K562 (cell line): Measurements from ENCODE around the gene SYF2. TPM values are rescaled to one million over a fixed set of nuclear protein-coding genes. Genes with fewer than 3 reads are reported as not detected.

Experiments used
- E2F4 ChIP-seq: sonication (generic); formaldehyde crosslinking; IDR thresholded peaks from 2 replicates; pipeline ENCODE4 v1.8.0; 2022; ENCODE audit warnings: mild to moderate bottlenecking, low read depth, missing genetic modification reagents
- ESRRA ChIP-seq: fragments of 450-650 bp; IDR thresholded peaks from 2 replicates; pipeline ENCODE4 v1.6.1; 2014; ENCODE audit warnings: low read depth, mild to moderate bottlenecking, moderate library complexity, borderline replicate concordance
- FOS ChIP-seq: IDR thresholded peaks from 3 replicates; pipeline ENCODE4 v1.6.1; 2011; ENCODE audit not compliant: insufficient read length; ENCODE audit errors: extremely low read depth
- HMG20B ChIP-seq: fragments of 250-450 bp; sonication (Bioruptor Pico); IDR thresholded peaks from 2 replicates; pipeline ENCODE4 v1.5.0; 2021; ENCODE audit warnings: mild to moderate bottlenecking
- HMGN3 ChIP-seq: IDR thresholded peaks from 2 replicates; pipeline ENCODE4 v1.6.1; 2011; ENCODE audit warnings: borderline replicate concordance, low read depth, mild to moderate bottlenecking, mixed read lengths, low read length; ENCODE audit not compliant: insufficient read length; ENCODE audit errors: extremely low read depth
- IFI16 ChIP-seq: fragments of 250-450 bp; sonication (Bioruptor Pico); IDR thresholded peaks from 2 replicates; pipeline ENCODE4 v2.1.2; 2022; ENCODE audit warnings: mild to moderate bottlenecking, inconsistent platforms
- KAT2B ChIP-seq: IDR thresholded peaks from one replicate; pipeline ENCODE4 v1.6.1; 2012; ENCODE audit warnings: low read depth, mild to moderate bottlenecking, control low read depth, inconsistent platforms, low read length, moderate library complexity
- KDM4B ChIP-seq, 2 experiments: fragments of 450-650 bp in 1 of 2; sonication (generic) in 1 of 2; IDR thresholded peaks; 2 replicates each; pipeline ENCODE4 v1.6.1; 2016 to 2017; ENCODE audit warnings: borderline replicate concordance in 2 of 2, antibody characterized with exemption in 1 of 2, low read depth in 1 of 2, mild to moderate bottlenecking in 1 of 2
- L3MBTL2 ChIP-seq: fragments of 450-650 bp; IDR thresholded peaks from 2 replicates; pipeline ENCODE4 v1.6.1; 2016; ENCODE audit warnings: mild to moderate bottlenecking, moderate library complexity
- MECOM ChIP-seq: fragments of 250-450 bp; sonication (Bioruptor Pico); IDR thresholded peaks from 2 replicates; pipeline ENCODE4 v1.8.0; 2022; ENCODE audit warnings: inconsistent platforms
- MTA1 ChIP-seq: fragments of 450-650 bp; IDR thresholded peaks from 2 replicates; pipeline ENCODE4 v1.6.1; 2017; ENCODE audit warnings: borderline replicate concordance
- MTA3 ChIP-seq: fragments of 450-650 bp; formaldehyde crosslinking; IDR thresholded peaks from 2 replicates; pipeline ENCODE4 v1.6.1; 2017; ENCODE audit warnings: mild to moderate bottlenecking, borderline replicate concordance
- PHF20 ChIP-seq: fragments of 450-650 bp; IDR thresholded peaks from 2 replicates; pipeline ENCODE4 v1.6.1; 2018; ENCODE audit not compliant: partially characterized antibody
- ZNF318 ChIP-seq, 2 experiments: fragments of 450-650 bp; IDR thresholded peaks; 2 replicates each; pipeline ENCODE4 v1.6.1; 2016; ENCODE audit warnings: mild to moderate bottlenecking in 2 of 2, borderline replicate concordance in 1 of 2, low read depth in 1 of 2, moderate library complexity in 1 of 2
- ZNF449 ChIP-seq: fragments of 250-450 bp; sonication (Bioruptor Pico); IDR thresholded peaks from 2 replicates; pipeline ENCODE4 v1.8.0; 2022; ENCODE audit warnings: moderate library complexity, mild to moderate bottlenecking, inconsistent platforms
- polyA plus RNA-seq, 8 experiments: library from polyadenylated mRNA; depleted of rRNA in 4 of 8; stranded (reverse) in 5 of 8; unstranded in 3 of 8; fragments of >200 nt; fragmentation: Nextera tagmentation in 2 of 8; fragmentation: Illumina TruSeq in 1 of 8; extraction: Ambion mirVana in 2 of 8; extraction: Trizol in 1 of 8; gene quantifications; 2 replicates each; pipeline versions ENCODE4 v1.2.1 to v1.2.3, GENCODE V29; 2011 to 2014; ENCODE audit warnings: inconsistent platforms in 1 of 8, missing spikeins in 1 of 8
- total RNA-seq, 7 experiments: library from RNA; depleted of rRNA in 6 of 7; stranded (reverse); fragments of >200 nt in 6 of 7; fragmentation: Illumina TruSeq in 2 of 7; extraction: Trizol in 2 of 7; gene quantifications; 2 replicates each; pipeline versions ENCODE4 v1.2.1 to v1.2.3, GENCODE V29; 2011 to 2021; ENCODE audit warnings: low replicate concordance in 1 of 7

The SYF2 gene
- total and polyA plus RNA-seq, 9 of the 15 experiments (the other 6 are each of a cell fraction or from before 2014, with no cell fraction given): 20.9 to 69.0 (median 43.2) TPM

GRCh38 chr1:25232027-25232865, at the start of gene SYF2 (continued):
- no peak for TF ChIP-seq ZNF318 (IDR thresholded peaks at IDR 0.05; ENCODE audit: borderline replicate concordance in 1 of 2, low read depth in 1 of 2)
- peak; percentile 60 for TF ChIP-seq HMGN3
- peak; percentile 83 for TF ChIP-seq MECOM
- no peak for TF ChIP-seq FOS
- no peak for TF ChIP-seq E2F4
- TF ChIP-seq KDM4B (IDR thresholded peaks at IDR 0.05; ENCODE audit: borderline replicate concordance in 2 of 2, low read depth in 1 of 2): peak in 1 of 2 experiments; percentile 39; a peak in 1 of 4 replicates
- peak; percentile 98 for TF ChIP-seq PHF20
- peak; percentile 1; the same call in 1 of the 2 replicates for TF ChIP-seq L3MBTL2
- no peak; the same call in 1 of the 2 replicates for TF ChIP-seq MTA1
- no peak for TF ChIP-seq IFI16
- TF ChIP-seq ZNF449 (CRISPR knock-in tag): 0 out of 2 replicates have a peak, but pooled peaks have one; percentile 54
- TF ChIP-seq ESRRA: no peak; the same call in 1 of the 2 replicates
- peak; percentile 75; the same call in 1 of the 2 replicates for TF ChIP-seq HMG20B (CRISPR knock-in tag)
- TF ChIP-seq MTA3: no peak
- no peak for TF ChIP-seq KAT2B
